Loucy (cell line): ENCODE results near the gene CNTROB.
A peak's percentile ranks its signal among the peaks of the same experiment; 100 is the strongest.

Experiments
- EZH2phosphoT487 ChIP-seq: fragments of 200-600 bp; IDR thresholded peaks from 2 replicates; pipeline ENCODE4 v1.6.1; 2018; ENCODE audit warnings: antibody characterized with exemption, mild to moderate bottlenecking, moderate library complexity, borderline replicate concordance
- TF ChIP-seq, protein P1 (sequence below): fragments of 200-600 bp; sonication (generic); conservative IDR thresholded peaks from 2 replicates; pipeline ENCODE4 v1.5.1; 2014; ENCODE audit warnings: mild to moderate bottlenecking, antibody characterized with exemption, low read length

DNA sequence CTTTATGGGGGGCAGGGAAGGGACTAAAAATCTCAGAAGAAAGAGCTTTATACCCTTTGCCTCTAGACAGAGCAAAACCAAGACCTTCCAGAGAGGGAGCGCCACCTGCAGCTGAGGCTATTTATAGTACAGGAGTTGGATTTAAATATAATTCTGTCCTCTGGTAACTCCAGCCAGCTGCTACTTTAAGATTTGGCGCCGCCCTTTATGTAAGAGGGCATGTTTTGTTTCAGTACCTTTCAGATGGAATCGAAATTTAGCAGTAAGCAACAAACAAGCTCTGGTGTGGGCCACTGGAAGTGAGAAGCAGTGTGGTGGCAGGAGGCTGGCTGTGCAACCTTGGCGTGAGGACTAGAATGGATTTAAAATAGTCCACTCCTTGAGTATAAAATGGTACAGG, 65.2 kb downstream of the CNTROB start:
- TF ChIP-seq, protein P1, sequence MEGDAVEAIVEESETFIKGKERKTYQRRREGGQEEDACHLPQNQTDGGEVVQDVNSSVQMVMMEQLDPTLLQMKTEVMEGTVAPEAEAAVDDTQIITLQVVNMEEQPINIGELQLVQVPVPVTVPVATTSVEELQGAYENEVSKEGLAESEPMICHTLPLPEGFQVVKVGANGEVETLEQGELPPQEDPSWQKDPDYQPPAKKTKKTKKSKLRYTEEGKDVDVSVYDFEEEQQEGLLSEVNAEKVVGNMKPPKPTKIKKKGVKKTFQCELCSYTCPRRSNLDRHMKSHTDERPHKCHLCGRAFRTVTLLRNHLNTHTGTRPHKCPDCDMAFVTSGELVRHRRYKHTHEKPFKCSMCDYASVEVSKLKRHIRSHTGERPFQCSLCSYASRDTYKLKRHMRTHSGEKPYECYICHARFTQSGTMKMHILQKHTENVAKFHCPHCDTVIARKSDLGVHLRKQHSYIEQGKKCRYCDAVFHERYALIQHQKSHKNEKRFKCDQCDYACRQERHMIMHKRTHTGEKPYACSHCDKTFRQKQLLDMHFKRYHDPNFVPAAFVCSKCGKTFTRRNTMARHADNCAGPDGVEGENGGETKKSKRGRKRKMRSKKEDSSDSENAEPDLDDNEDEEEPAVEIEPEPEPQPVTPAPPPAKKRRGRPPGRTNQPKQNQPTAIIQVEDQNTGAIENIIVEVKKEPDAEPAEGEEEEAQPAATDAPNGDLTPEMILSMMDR, result peak; percentile 84
- TF ChIP-seq EZH2phosphoT487, result no peak
